Sciatic nerve (tissue), 2 donors: ENCODE results near the gene FAS. TPM values are rescaled to one million over a fixed set of nuclear protein-coding genes. Genes with fewer than 3 reads are reported as not detected.

Experiments used
- ATAC-seq: fragments of 200-7000 bp; cut with Tn5 transposase; one replicate; pipeline ENCODE4 v1.9.1; 2020; ENCODE audit warnings: mild to moderate bottlenecking, moderate library complexity
- DNase-seq: peaks from one replicate; pipeline ENCODE4 v3.0.0-alpha.2; 2020; ENCODE audit warnings: low spot score
- intact Hi-C: fragments of 100-400 bp; cut with DNase I; formaldehyde crosslinking; loops from one replicate; pipeline ENCODE4 v1.14.2; 2022
- total RNA-seq: library from RNA; stranded (reverse); fragmentation: NEBNext Ultra II Directional; extraction: Animal tissue kit (Norgen Biotek cat#: 25700); gene quantifications from one replicate; pipeline ENCODE4 v1.2.1, GENCODE V29; 2021
- donor health status: DM: no; HTN: no; CAD: no.
- donor health status: DM: no; HTN: no; CAD: no.

Gene FAS
- total RNA-seq, 1 donor from 2014 or later = 27.5 TPM

GRCh38 chr10:89022734-89023133 is 32.1 kb downstream of the FAS start:
- no peak for DNase-seq
- no peak for ATAC-seq
- intact Hi-C loops = no loop called here

- intact Hi-C loops = no loop called here
- DNase-seq (no peak), ATAC-seq (no peak)
These were observed 34.9 kb downstream of the FAS start for GRCh38 chr10:89025453-89025852.

- intact Hi-C loops = no loop called here
- ATAC-seq = no peak
- no peak for DNase-seq
These were observed 38.6 kb downstream of the FAS start for GRCh38 chr10:89029181-89029580.

- intact Hi-C loops = loop anchor here (10.0 kb wide), 1 partner anchor 185 kb away; no protein-coding TSS in a partner anchor
- ATAC-seq = peak; percentile 83
- peak; percentile 89 for DNase-seq
These were observed 39.3 kb downstream of the FAS start for GRCh38 chr10:89029785-89030437.

GRCh38 chr10:89030791-89031190 is 40.2 kb downstream of the FAS start:
- intact Hi-C loops = loop anchor here (10.0 kb wide), 1 partner anchor 184 kb away; no protein-coding TSS in a partner anchor
- DNase-seq (no peak), ATAC-seq (no peak)

- DNase-seq (no peak), ATAC-seq (no peak)
- intact Hi-C loops = loop anchor here (10.0 kb wide), 1 partner anchor 182 kb away; no protein-coding TSS in a partner anchor
These were observed 41.7 kb downstream of the FAS start for GRCh38 chr10:89032141-89032891.

- intact Hi-C loops = loop anchor here (10.0 kb wide), 1 partner anchor 179 kb away; no protein-coding TSS in a partner anchor
- DNase-seq (no peak), ATAC-seq (no peak)
These were observed 44.9 kb downstream of the FAS start for GRCh38 chr10:89035461-89035860.

GRCh38 chr10:89037096-89037495 is 46.5 kb downstream of the FAS start:
- DNase-seq (no peak), ATAC-seq (no peak)
- intact Hi-C loops = loop anchor here (10.0 kb wide), 1 partner anchor 178 kb away; no protein-coding TSS in a partner anchor

- intact Hi-C loops = no loop called here
- ATAC-seq (no peak), DNase-seq (no peak)
These were observed 52.0 kb downstream of the FAS start for GRCh38 chr10:89042562-89042961.

- no peak for DNase-seq
These were observed 52.5 kb downstream of the FAS start for GRCh38 chr10:89043052-89043451.

GRCh38 chr10:89047397-89047796 is 56.8 kb downstream of the FAS start:
- intact Hi-C loops = no loop called here
- ATAC-seq (no peak), DNase-seq (no peak)

More at GRCh38 chr10:89043052-89043451, 52.5 kb downstream of the FAS start:
- no peak for ATAC-seq
- intact Hi-C loops = no loop called here

- no peak for ATAC-seq
- intact Hi-C loops = no loop called here
- no peak for DNase-seq
These were observed 61.0 kb downstream of the FAS start for GRCh38 chr10:89051593-89051992.

- peak; percentile 26 for ATAC-seq
- intact Hi-C loops = loop anchor here (2.0 kb wide), 1 partner anchor 77 kb away; no protein-coding TSS in a partner anchor
These were observed 63.0 kb downstream of the FAS start for GRCh38 chr10:89053555-89053954.

GRCh38 chr10:89055159-89055558 is 64.6 kb downstream of the FAS start:
- ATAC-seq = no peak
- intact Hi-C loops = no loop called here

More at GRCh38 chr10:89053555-89053954, 63.0 kb downstream of the FAS start:
- no peak for DNase-seq

GRCh38 chr10:89062861-89063260 is 72.3 kb downstream of the FAS start:
- intact Hi-C loops = no loop called here
- ATAC-seq (no peak), DNase-seq (no peak)

More at GRCh38 chr10:89055159-89055558, 64.6 kb downstream of the FAS start:
- DNase-seq = no peak

- ATAC-seq (no peak), DNase-seq (no peak)
- intact Hi-C loops = no loop called here
These were observed 72.9 kb downstream of the FAS start for GRCh38 chr10:89063465-89063864.

GRCh38 chr10:89064748-89065147 is 74.2 kb downstream of the FAS start:
- ATAC-seq (peak; percentile 94), DNase-seq (no peak)
- intact Hi-C loops = no loop called here
